HEK293 (cell line): ENCODE data around the gene RASAL2.
"Not testable (repeated sequence)": the region's sequence is repeated elsewhere in the genome, so short reads cannot be mapped to it uniquely, and the experiment has no call there.

Experiments used
- CTCF ChIA-PET: fragments of 350-600 bp; formaldehyde crosslinking; extraction: SDS; loops from one replicate; lab custom pipeline; 2021; ENCODE audit warnings: antibody characterized with exemption; lab: Yijun Ruan, JAX
- POLR2A ChIA-PET: fragments of 300-600 bp; formaldehyde crosslinking; extraction: SDS; loops from one replicate; lab custom pipeline; 2020; ENCODE audit warnings: antibody characterized with exemption, inconsistent platforms; lab: Yijun Ruan, JAX
- H3K27ac ChIP-seq: fragments of 200-500 bp; sonication (Bioruptor generic); 2 replicates; pipeline ENCODE4 v1.5.1; 2014; ENCODE audit warnings: low read depth, low read length, control low read depth, inconsistent platforms; ENCODE audit errors: extremely low read depth
- H3K36me3 ChIP-seq, 2 experiments: fragments of 200-500 bp in 1 of 2; sonication (Bioruptor generic) in 1 of 2; 1 replicate in 1 of 2; 2 replicates in 1 of 2; pipeline ENCODE4 v1.5.1; 2014 to 2017; ENCODE audit warnings: inconsistent platforms in 2 of 2, low read length in 2 of 2; ENCODE audit not compliant: control insufficient read depth in 2 of 2, insufficient read depth in 1 of 2
- H3K4me1 ChIP-seq: fragments of 200-500 bp; sonication (Bioruptor generic); 2 replicates; pipeline ENCODE4 v1.5.1; 2014; ENCODE audit warnings: mild to moderate bottlenecking, low read length, inconsistent platforms; ENCODE audit not compliant: control insufficient read depth, insufficient read depth
- H3K4me3 ChIP-seq: 2 replicates; pipeline ENCODE4 v1.5.1; 2011; ENCODE audit warnings: low read depth, mild to moderate bottlenecking, control low read depth, low read length, moderate library complexity
- H3K9me3 ChIP-seq: fragments of 200-500 bp; sonication (Bioruptor generic); 2 replicates; pipeline ENCODE4 v1.5.1; 2014; ENCODE audit warnings: low read depth, low read length, inconsistent platforms; ENCODE audit not compliant: control insufficient read depth, insufficient read depth
- AEBP2 ChIP-seq: fragments of 450-650 bp; formaldehyde crosslinking; IDR thresholded peaks from 2 replicates; pipeline ENCODE4 v1.5.1; 2016; ENCODE audit warnings: missing biosample characterization, missing genetic modification characterization, borderline replicate concordance
- KLF17 ChIP-seq: fragments of 450-650 bp; formaldehyde crosslinking; IDR thresholded peaks from 2 replicates; pipeline ENCODE4 v1.5.1; 2016; ENCODE audit warnings: missing biosample characterization, missing genetic modification characterization
- OSR2 ChIP-seq: fragments of 450-650 bp; formaldehyde crosslinking; IDR thresholded peaks from 2 replicates; pipeline ENCODE4 v1.5.1; 2016; ENCODE audit warnings: missing biosample characterization, missing genetic modification characterization
- SETDB1 ChIP-seq: IDR thresholded peaks from one replicate; pipeline ENCODE4 v1.6.1; 2017; ENCODE audit warnings: mild to moderate bottlenecking, low read length, moderate library complexity, mixed read lengths; ENCODE audit not compliant: insufficient read length
- YY2 ChIP-seq: fragments of 450-650 bp; formaldehyde crosslinking; IDR thresholded peaks from 2 replicates; pipeline ENCODE4 v1.5.1; 2016; ENCODE audit warnings: missing biosample characterization, missing genetic modification characterization
- ZBTB11 ChIP-seq: fragments of 450-650 bp; formaldehyde crosslinking; conservative IDR thresholded peaks from 2 replicates; pipeline ENCODE4 v1.5.1; 2016; ENCODE audit warnings: low read depth, missing biosample characterization, missing genetic modification characterization
- ZNF112 ChIP-seq: fragments of 450-650 bp; formaldehyde crosslinking; IDR thresholded peaks from 2 replicates; pipeline ENCODE4 v1.5.0; 2017; ENCODE audit warnings: missing biosample characterization, missing genetic modification characterization
- ZNF292 ChIP-seq: fragments of 450-650 bp; formaldehyde crosslinking; IDR thresholded peaks from 2 replicates; pipeline ENCODE4 v1.5.1; 2016; ENCODE audit warnings: low read depth, missing biosample characterization, missing genetic modification characterization, borderline replicate concordance
- ZNF391 ChIP-seq: fragments of 450-650 bp; formaldehyde crosslinking; IDR thresholded peaks from 2 replicates; pipeline ENCODE4 v1.5.1; 2016; ENCODE audit warnings: low read depth, missing biosample characterization, missing genetic modification characterization, borderline replicate concordance
- ZNF514 ChIP-seq: fragments of 450-650 bp; formaldehyde crosslinking; IDR thresholded peaks from 2 replicates; pipeline ENCODE4 v1.5.1; 2016; ENCODE audit warnings: missing biosample characterization, missing genetic modification characterization
- ZNF529 ChIP-seq: fragments of 450-650 bp; formaldehyde crosslinking; IDR thresholded peaks from 2 replicates; pipeline ENCODE4 v1.5.1; 2017; ENCODE audit warnings: missing genetic modification characterization, missing biosample characterization; ENCODE audit not compliant: insufficient replicate concordance
- ZNF624 ChIP-seq: fragments of 450-650 bp; formaldehyde crosslinking; IDR thresholded peaks from 2 replicates; pipeline ENCODE4 v1.5.1; 2017; ENCODE audit warnings: missing biosample characterization, missing genetic modification characterization
- ZNF626 ChIP-seq: fragments of 450-650 bp; sonication (Bioruptor Pico); formaldehyde crosslinking; IDR thresholded peaks from 2 replicates; pipeline ENCODE4 v1.5.1; 2018; ENCODE audit warnings: missing biosample characterization, missing genetic modification characterization, inconsistent platforms
- ZNF654 ChIP-seq: fragments of 450-650 bp; formaldehyde crosslinking; IDR thresholded peaks from 2 replicates; pipeline ENCODE4 v1.5.1; 2016; ENCODE audit warnings: low read depth, missing biosample characterization, missing genetic modification characterization
- TF ChIP-seq, protein P1 (sequence below): fragments of 450-650 bp; formaldehyde crosslinking; IDR thresholded peaks from 2 replicates; pipeline ENCODE4 v1.5.1; 2016; ENCODE audit warnings: missing biosample characterization, missing genetic modification characterization
- TF ChIP-seq, protein P2 (sequence below): fragments of 450-650 bp; formaldehyde crosslinking; IDR thresholded peaks from 2 replicates; pipeline ENCODE4 v1.5.1; 2016; ENCODE audit warnings: missing biosample characterization, missing genetic modification characterization

The RASAL2 gene

DNA sequence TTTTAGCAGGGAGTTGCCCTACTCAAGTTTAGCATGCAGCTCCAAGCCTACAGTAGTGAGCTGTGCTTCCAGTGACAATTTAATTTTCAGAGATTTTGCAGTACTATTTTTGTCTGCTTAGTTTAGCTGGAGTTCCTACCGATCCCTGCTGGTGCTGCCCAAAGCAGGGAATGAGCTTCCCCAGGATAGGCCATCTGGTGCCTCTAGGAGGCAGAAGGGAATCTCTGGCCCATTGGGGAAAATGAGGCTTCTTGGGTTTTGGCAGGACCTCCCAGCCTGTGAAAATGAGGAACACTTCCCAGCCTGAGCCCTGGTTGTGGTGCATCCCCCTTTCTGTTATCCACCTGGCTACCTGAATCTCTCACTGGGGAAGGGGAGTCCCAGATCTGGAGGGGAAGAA is 149.2 kb downstream of the RASAL2 start (continued):
- no peak for TF ChIP-seq ZNF391
- TF ChIP-seq YY2, result no peak
- no peak for TF ChIP-seq ZNF514 (tag by site-specific recombination)
- no peak for TF ChIP-seq ZNF112
- TF ChIP-seq, protein P1, sequence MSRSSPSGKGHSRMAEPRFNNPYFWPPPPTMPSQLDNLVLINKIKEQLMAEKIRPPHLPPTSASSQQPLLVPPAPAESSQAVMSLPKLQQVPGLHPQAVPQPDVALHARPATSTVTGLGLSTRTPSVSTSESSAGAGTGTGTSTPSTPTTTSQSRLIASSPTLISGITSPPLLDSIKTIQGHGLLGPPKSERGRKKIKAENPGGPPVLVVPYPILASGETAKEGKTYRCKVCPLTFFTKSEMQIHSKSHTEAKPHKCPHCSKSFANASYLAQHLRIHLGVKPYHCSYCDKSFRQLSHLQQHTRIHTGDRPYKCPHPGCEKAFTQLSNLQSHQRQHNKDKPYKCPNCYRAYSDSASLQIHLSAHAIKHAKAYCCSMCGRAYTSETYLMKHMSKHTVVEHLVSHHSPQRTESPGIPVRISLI (tag by site-specific recombination), result no peak

- no peak overlapping the region for H3K27ac ChIP-seq
- TF ChIP-seq ZNF654 (tag by site-specific recombination) (no peak), OSR2 (tag by site-specific recombination) (no peak), ZBTB11 (tag by site-specific recombination) (no peak), ZNF626 (tag by site-specific recombination) (no peak), AEBP2 (tag by site-specific recombination) (no peak), KLF17 (tag by site-specific recombination) (no peak), ZNF624 (tag by site-specific recombination) (no peak), ZNF292 (no peak)
- TF ChIP-seq, protein P2, sequence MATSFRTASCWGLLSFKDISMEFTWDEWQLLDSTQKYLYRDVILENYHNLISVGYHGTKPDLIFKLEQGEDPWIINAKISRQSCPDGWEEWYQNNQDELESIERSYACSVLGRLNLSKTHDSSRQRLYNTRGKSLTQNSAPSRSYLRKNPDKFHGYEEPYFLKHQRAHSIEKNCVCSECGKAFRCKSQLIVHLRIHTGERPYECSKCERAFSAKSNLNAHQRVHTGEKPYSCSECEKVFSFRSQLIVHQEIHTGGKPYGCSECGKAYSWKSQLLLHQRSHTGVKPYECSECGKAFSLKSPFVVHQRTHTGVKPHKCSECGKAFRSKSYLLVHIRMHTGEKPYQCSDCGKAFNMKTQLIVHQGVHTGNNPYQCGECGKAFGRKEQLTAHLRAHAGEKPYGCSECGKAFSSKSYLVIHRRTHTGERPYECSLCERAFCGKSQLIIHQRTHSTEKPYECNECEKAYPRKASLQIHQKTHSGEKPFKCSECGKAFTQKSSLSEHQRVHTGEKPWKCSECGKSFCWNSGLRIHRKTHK (tag by site-specific recombination), result no peak
- H3K4me3 ChIP-seq, result no peak overlapping the region
- H3K4me1 ChIP-seq, result peaks cover 5% of the 10 kb centered on the region
- ChIA-PET POLR2A (no interaction called here), CTCF (no interaction called here)
- H3K9me3 ChIP-seq, result no peaks in the 10 kb centered on the region
- no peaks in the 10 kb centered on the region for H3K36me3 ChIP-seq
Measured at GRCh38 chr1:178243890-178244289, 150.0 kb downstream of the RASAL2 start.

DNA sequence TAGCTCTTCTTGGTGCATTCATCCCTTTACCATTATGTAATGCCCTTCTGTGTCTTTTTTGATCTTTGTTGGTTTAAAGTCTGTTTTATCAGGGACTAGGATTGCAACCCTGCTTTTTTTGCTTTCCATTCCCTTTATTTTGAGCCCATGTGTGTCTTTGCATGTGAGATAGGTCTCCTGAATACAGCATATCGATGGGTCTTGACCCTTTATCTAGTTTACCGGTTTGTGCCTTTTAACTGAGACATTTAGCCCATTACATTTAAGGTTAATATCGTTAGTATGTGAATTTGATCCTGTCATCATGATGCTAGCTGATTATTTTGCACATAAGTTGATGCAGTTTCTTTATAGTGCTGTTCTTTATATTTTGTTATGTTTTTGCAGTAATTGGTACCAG is 154.4 kb downstream of the RASAL2 start:
- H3K27ac ChIP-seq, H3K4me3 ChIP-seq, H3K36me3 ChIP-seq, POLR2A ChIA-PET, H3K4me1 ChIP-seq: not testable (repeated sequence)
- CTCF ChIA-PET, result interaction anchor here (0.7 kb wide), 1 partner anchor 272 kb away, joined by 4 read pairs; no protein-coding TSS in a partner anchor
- TF ChIP-seq ZNF529 (tag by site-specific recombination), result peak; percentile 89
- TF ChIP-seq SETDB1, result peak; percentile 57
- TF ChIP-seq, all 188 proteins: peak for 2; not testable (repeated sequence) for 186
- not testable (repeated sequence) for H3K9me3 ChIP-seq

DNA sequence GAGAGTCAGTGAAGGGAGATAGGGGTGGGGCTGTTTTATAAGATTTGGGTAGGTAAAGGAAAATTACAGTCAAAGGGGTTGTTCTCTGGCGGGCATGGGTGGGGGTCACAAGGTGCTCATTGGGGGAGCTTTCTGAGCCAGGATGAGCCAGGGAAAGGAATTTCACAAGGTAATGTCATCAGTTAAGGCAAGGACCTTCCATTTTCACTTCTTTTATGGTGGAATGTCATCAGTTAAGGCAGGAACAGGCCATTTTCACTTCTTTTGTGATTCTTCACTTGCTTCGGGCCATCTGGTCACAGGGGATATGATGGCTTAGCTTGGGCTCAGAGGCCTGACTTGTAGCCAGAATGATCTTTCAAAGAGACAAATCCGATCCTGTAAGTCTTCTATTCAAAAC is 159.7 kb downstream of the RASAL2 start:
- H3K4me3 ChIP-seq, H3K4me1 ChIP-seq, H3K9me3 ChIP-seq, CTCF ChIA-PET, H3K36me3 ChIP-seq, H3K27ac ChIP-seq, POLR2A ChIA-PET: not testable (repeated sequence)
